HL-60 (cell line): ENCODE data around the gene TMED4.

Experiments used
- DNase-seq, 2 experiments: peaks; one replicate each; pipeline ENCODE4 v3.0.0-alpha.2; 2010 to 2020; ENCODE audit warnings: low read depth in 1 of 2, low spot score in 1 of 2
- H3K27ac ChIP-seq: fragments of 250-450 bp; sonication (Bioruptor Pico); replicated peaks from 2 replicates; pipeline ENCODE4 v1.5.1; 2020; ENCODE audit warnings: mild to moderate bottlenecking, moderate library complexity
- H3K27me3 ChIP-seq: fragments of 250-450 bp; sonication (Bioruptor Pico); 2 replicates; pipeline ENCODE4 v1.5.1; 2021; ENCODE audit warnings: mild to moderate bottlenecking, moderate library complexity; ENCODE audit not compliant: insufficient read depth, poor library complexity, severe bottlenecking
- H3K4me3 ChIP-seq: replicated peaks from 2 replicates; pipeline ENCODE4 v1.5.1; 2011; ENCODE audit warnings: mild to moderate bottlenecking, control low read depth, low read length; ENCODE audit not compliant: insufficient read depth
- CTCF ChIP-seq: IDR thresholded peaks from one replicate; pipeline ENCODE4 v1.5.1; 2011; ENCODE audit warnings: low read length, control low read depth, inconsistent platforms; ENCODE audit not compliant: insufficient read depth
- GABPA ChIP-seq: IDR thresholded peaks from 2 replicates; pipeline ENCODE4 v1.6.1; 2012; ENCODE audit warnings: low read depth
- POLR2AphosphoS5 ChIP-seq: IDR thresholded peaks from 2 replicates; pipeline ENCODE4 v1.6.1; 2012; ENCODE audit warnings: low read depth
- REST ChIP-seq: IDR thresholded peaks from 2 replicates; pipeline ENCODE4 v1.6.1; 2012; ENCODE audit warnings: low read depth; ENCODE audit not compliant: insufficient replicate concordance
- SPI1 ChIP-seq: IDR thresholded peaks from 2 replicates; pipeline ENCODE4 v1.6.1; 2012; ENCODE audit warnings: low read depth, mild to moderate bottlenecking, borderline replicate concordance

Gene TMED4

GRCh38 chr7:44580945-44581878, 819 bp downstream of the TMED4 start:
- peak in 1 of 2 experiments; percentile 55 for DNase-seq
- H3K4me3 ChIP-seq, result peak overlapping the region; percentile 76
- H3K27ac ChIP-seq, result peak overlapping the region; percentile 84

GRCh38 chr7:44576228-44576627, 5.8 kb downstream of the TMED4 start:
- Histone ChIP-seq H3K27me3 (no peaks in the 10 kb centered on the region), H3K27ac (no peak overlapping the region), H3K4me3 (no peak overlapping the region)
- DNase-seq, result no peak
- TF ChIP-seq GABPA (no peak), SPI1 (no peak), CTCF (no peak), REST (no peak), POLR2AphosphoS5 (no peak)

More at GRCh38 chr7:44580945-44581878, 819 bp downstream of the TMED4 start:
- no peak for TF ChIP-seq REST
- TF ChIP-seq GABPA, result no peak
- TF ChIP-seq CTCF, result no peak
- no peak; the same call in 1 of the 2 replicates for TF ChIP-seq POLR2AphosphoS5
- no peak for TF ChIP-seq SPI1
- H3K27me3 ChIP-seq, result no peaks in the 10 kb centered on the region

DNA sequence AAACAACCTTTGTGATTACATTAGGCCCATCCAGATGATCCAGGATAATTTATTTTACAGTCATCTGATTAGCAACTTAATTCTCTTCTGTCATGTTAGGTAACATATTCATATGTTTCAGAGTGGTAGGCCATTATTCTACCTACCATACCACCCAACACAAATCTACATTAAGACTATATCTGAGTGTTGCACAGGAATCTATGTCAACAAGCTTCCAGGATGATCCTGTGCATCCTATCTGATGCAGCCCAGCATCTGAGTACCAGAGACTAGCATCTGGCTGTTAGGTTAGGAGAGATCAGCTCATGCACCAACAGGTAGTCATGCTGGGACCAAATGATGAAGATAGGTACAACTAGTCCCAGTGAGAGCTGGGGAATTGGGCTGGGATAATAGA, 7.0 kb downstream of the TMED4 start:
- Histone ChIP-seq H3K4me3 (no peak overlapping the region; the same call in 1 of the 2 replicates), H3K27me3 (no peaks in the 10 kb centered on the region), H3K27ac (peak overlapping the region; percentile 76)
- TF ChIP-seq CTCF, result no peak
- TF ChIP-seq POLR2AphosphoS5, result no peak
- no peak for TF ChIP-seq GABPA
- no peak for TF ChIP-seq REST
- TF ChIP-seq SPI1, result no peak
- no peak for DNase-seq
